Measurements from ENCODE around the gene SLC37A2.

- TF ChIP-seq CTCF (conservative IDR thresholded peaks at IDR 0.05; ENCODE audit: low read length) = no peak
- no peak for TF ChIP-seq EZH2phosphoT487 (IDR thresholded peaks at IDR 0.05; ENCODE audit: borderline replicate concordance)
Measured at GRCh38 chr11:125078516-125079140, 15.5 kb downstream of the SLC37A2 start.

Measured in Loucy (cell line).